T-helper 17 cell (primary cell): ENCODE results near the gene RARS2. TPM values are rescaled to one million over a fixed set of nuclear protein-coding genes. Genes with fewer than 3 reads are reported as not detected.
"Not testable (repeated sequence)": the region's sequence is repeated elsewhere in the genome, so short reads cannot be mapped to it uniquely, and the experiment has no call there.

Experiments used
- ATAC-seq: fragments of 150-1000 bp; cut with Tn5 transposase; 2 replicates; pipeline ENCODE4 v1.10.0; 2021; ENCODE audit warnings: mild to moderate bottlenecking, moderate library complexity
- DNase-seq, 3 donors: peaks; one replicate each; pipeline versions ENCODE4 v3.0.0 to v3.0.0-alpha.2; 2020 to 2021
- H3K9me3 ChIP-seq: one replicate; pipeline ENCODE4 v1.7.0; 2013; ENCODE audit warnings: low read length, mild to moderate bottlenecking; ENCODE audit not compliant: control insufficient read depth, poor library complexity, severe bottlenecking
- H3K27ac Mint-ChIP-seq: one replicate; pipeline ENCODE4 v1.8.0; 2022; ENCODE audit warnings: mild to moderate bottlenecking, moderate library complexity, mixed read lengths
- H3K27me3 Mint-ChIP-seq: one replicate; pipeline ENCODE4 v1.8.0; 2022; ENCODE audit warnings: mixed read lengths
- H3K36me3 Mint-ChIP-seq: one replicate; pipeline ENCODE4 v1.8.0; 2022; ENCODE audit warnings: low read depth, mixed read lengths
- H3K4me1 Mint-ChIP-seq: one replicate; pipeline ENCODE4 v1.8.0; 2022; ENCODE audit warnings: mild to moderate bottlenecking, mixed read lengths
- H3K4me3 Mint-ChIP-seq: one replicate; pipeline ENCODE4 v1.8.0; 2022; ENCODE audit warnings: mild to moderate bottlenecking, moderate library complexity, mixed read lengths
- total RNA-seq, 4 donors: library from RNA in 2 of 4; stranded (reverse) in 2 of 4; gene quantifications; one replicate each; pipeline ENCODE4 v1.2.3 and lab custom pipeline; 2022 to 2026

RARS2 gene
- total RNA-seq, 2 donors from 2014 or later, result 22.8 to 26.6 TPM

DNA sequence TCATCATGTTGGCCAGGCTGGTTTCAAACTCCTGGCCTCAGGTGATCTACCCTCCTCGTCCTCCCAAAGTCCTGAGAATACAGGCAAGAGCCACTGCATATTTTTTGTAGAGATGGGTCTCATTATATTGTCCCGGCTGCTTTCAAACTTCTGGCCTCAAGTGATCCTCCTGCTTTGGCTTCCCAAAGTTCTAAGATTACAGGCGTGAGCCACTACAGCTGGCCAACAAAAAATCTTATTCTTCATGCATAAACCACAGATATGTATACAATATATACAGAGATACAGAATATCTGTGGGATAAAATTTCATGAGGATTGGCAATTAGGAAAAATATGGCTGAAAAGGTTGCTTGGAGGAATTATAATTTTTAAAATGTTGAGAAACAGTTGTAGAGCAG is 67.1 kb downstream of the RARS2 start:
- Mint-ChIP-seq H3K36me3 (peaks cover 4% of the 10 kb centered on the region), H3K4me1 (peaks cover 2% of the 10 kb centered on the region), H3K27ac (no peak overlapping the region), H3K4me3 (no peak overlapping the region), H3K27me3 (no peaks in the 10 kb centered on the region)
- no peak for ATAC-seq
- H3K9me3 ChIP-seq, result no peaks in the 10 kb centered on the region
- no peak for DNase-seq

DNA sequence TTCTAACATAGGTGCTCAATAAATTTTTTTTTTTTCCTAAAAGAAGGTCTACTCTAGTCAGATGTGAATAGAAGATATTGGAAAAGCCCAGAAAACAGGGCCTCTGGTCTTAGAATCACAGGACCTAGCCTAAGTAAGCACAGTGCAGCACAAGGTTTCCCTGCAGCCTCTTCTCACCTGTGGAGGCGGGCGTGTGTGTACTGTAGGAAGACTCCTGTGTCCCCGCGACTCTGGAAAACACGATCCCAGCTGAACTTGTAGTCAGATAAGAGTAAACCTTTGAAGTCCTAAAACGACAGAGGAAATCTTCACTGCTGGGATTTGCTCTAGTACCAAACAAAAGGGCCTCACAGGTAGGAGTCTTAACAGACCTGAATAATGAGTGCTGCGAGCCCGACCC is 71.3 kb downstream of the RARS2 start:
- Mint-ChIP-seq H3K4me3 (no peak overlapping the region), H3K27me3 (no peaks in the 10 kb centered on the region), H3K36me3 (peaks cover 7% of the 10 kb centered on the region), H3K27ac (no peak overlapping the region), H3K4me1 (peaks cover 8% of the 10 kb centered on the region)
- DNase-seq, result no peak
- no peak for ATAC-seq
- no peaks in the 10 kb centered on the region for H3K9me3 ChIP-seq

DNA sequence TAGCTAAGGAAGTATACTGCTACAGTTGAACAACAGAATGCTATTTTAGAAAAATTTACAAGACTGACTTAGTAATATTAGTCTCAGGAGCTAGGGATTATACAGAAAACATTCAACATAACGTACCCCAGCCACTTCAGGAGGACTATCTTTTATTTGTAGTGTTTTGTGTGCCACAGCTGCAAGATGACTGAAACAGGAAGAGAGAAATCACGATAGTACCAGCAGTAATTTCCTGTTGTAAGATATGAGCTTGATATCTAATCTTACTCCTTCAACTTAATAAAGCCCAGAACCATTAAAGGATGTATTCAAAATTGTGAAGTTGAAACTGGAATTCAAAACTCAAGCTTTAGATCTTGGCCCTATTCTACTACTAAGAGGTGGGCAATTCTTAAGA is 75.0 kb downstream of the RARS2 start:
- H3K27ac Mint-ChIP-seq, result peak overlapping the region; percentile 54
- H3K36me3 Mint-ChIP-seq, result peaks cover 8% of the 10 kb centered on the region
- H3K4me3 Mint-ChIP-seq, result no peak overlapping the region
- peaks cover 8% of the 10 kb centered on the region for H3K4me1 Mint-ChIP-seq
- DNase-seq, result no peak
- no peaks in the 10 kb centered on the region for H3K9me3 ChIP-seq
- H3K27me3 Mint-ChIP-seq, result no peaks in the 10 kb centered on the region
- ATAC-seq, result no peak

DNA sequence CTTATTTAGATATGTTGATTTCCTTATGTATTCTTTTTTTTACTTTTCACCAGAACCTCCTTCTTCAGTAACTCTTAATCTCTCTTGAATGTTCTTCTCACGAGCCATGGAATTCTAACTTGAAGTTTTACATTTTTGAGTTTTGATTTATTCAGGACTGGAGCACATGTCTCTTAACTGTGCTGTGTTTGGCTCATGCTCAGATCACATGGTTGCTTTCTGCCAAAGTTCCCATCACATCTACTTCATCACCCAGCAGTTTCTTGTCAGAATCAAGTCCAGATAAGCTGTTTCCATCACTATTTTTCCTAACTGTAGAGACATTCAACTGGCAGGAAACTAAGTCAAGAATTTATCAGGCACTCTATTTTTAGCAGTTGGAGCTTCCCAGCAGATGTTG is 85.3 kb downstream of the RARS2 start:
- Mint-ChIP-seq H3K27me3 (no peaks in the 10 kb centered on the region), H3K27ac (peak overlapping the region; percentile 71), H3K4me3 (no peak overlapping the region), H3K36me3 (peaks cover 5% of the 10 kb centered on the region), H3K4me1 (peaks cover 7% of the 10 kb centered on the region)
- H3K9me3 ChIP-seq, result no peaks in the 10 kb centered on the region
- DNase-seq (no peak), ATAC-seq (no peak)

DNA sequence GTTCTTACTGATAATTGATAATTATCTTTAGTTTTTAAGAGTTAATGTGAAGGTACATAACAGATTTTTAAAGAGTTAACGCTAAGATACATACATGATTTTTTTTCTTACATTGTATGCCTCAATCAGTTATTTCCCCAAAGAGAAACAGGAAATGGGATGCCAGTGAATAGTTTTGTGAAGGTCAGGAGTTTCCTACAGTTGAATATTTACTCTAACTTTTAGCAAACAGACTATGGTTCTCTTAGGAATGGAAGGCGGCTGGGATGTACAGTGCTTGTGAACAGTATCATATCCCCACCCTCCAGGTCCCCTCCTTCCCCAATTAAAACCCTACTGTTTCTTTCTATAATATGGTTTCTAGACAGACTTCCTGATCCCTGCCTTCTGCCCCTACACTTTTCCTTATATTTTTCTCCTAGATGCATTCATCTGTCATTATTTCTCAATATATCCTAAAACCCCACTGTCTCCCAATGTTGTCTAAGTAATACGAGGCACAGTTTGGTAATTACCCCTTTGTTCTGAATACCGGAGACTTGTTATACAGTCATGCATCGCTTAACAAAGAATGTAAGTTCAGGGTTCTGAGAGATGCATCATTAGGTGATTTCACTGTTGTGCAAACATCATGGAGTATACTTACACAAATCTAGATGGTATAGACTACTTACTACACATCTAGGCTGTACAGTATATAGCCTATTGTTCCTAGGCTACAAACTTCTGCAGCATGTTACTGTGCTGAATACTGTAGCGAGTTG is 87.8 kb downstream of the RARS2 start:
- DNase-seq (no peak), ATAC-seq (no peak)
- Mint-ChIP-seq H3K27me3 (no peaks in the 10 kb centered on the region), H3K4me1 (peaks cover 7% of the 10 kb centered on the region), H3K27ac (no peak overlapping the region), H3K4me3 (no peak overlapping the region), H3K36me3 (peaks cover 6% of the 10 kb centered on the region)
- no peaks in the 10 kb centered on the region for H3K9me3 ChIP-seq

DNA sequence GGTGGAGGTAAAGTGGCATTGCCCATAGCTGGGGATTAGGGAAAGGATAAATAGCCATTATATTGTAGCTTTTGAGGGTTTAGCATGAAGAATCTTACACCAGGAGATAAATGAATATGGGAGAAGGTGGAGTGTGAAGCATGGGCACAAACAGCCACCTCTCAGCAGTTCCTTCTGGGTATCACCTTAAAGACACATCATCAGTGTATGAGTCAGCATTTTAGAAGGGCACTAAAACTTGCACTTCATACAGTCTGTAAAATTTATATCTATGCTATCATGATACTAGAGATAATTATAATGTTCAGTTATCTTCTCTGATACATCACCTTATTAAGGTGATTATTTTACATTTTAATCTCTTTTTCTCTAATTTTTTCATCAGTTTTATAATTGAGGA is 91.7 kb downstream of the RARS2 start:
- no peak for ATAC-seq
- no peaks in the 10 kb centered on the region for H3K27me3 Mint-ChIP-seq

DNA sequence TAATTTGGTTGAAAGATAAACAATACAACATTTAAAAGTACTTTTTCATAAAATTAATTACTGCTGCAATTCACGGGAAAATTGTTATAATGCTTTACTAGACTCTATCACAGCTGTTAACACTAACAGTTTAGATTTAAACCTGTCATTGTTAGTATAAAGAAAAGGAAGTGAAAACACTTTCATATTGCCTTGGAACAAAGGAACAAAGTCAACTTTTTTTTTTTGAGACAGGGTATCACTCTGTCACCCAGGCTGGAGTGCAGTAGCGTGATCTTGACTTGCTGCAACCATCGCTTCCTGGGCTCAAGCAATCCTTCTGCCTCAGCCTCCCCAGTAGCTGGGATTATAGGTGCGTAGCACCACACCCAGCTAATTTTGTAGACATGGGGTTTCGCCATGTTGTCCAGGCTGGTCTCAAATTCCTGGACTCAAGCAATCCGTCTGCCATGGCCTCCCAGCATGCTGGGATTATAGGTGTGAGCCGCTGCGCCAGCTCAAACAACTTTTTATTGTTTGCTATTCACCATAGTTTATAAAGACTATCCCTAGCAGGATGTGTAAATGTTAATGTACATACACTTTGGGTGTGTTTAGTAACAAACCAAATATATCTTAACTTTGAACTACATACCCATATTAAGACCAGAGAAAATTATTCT is 94.9 kb downstream of the RARS2 start:
- Mint-ChIP-seq H3K36me3 (peaks cover 2% of the 10 kb centered on the region), H3K4me3 (no peak overlapping the region), H3K27ac (no peak overlapping the region), H3K27me3 (no peaks in the 10 kb centered on the region), H3K4me1 (peaks cover 2% of the 10 kb centered on the region)
- DNase-seq (no peak), ATAC-seq (no peak)
- H3K9me3 ChIP-seq, result no peaks in the 10 kb centered on the region

More for the DNA sequence above, 91.7 kb downstream of the RARS2 start:
- H3K9me3 ChIP-seq, result no peaks in the 10 kb centered on the region
- no peak overlapping the region for H3K4me3 Mint-ChIP-seq
- no peak for DNase-seq
- peaks cover 3% of the 10 kb centered on the region for H3K4me1 Mint-ChIP-seq
- no peak overlapping the region for H3K27ac Mint-ChIP-seq
- H3K36me3 Mint-ChIP-seq, result peaks cover 4% of the 10 kb centered on the region

DNA sequence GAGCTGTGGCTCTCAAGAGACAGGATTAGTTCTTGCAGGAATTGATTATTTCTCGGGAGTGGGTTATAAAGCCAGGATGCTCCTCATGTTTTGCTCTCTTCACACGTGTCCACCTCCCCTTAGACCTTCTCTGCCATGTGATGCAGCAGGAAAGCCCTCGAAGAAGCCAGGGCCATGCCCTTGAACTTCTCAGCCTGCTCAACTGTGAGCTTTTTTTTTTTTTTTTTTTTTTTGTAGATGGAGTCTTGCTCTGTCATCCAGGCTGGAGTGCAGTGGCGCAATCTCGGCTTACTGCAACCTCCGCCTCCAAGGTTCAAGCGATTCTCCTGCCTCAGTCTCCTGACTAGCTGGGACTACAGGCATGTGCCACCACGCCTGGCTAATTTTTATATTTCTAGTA is 100.5 kb downstream of the RARS2 start:
- H3K27ac Mint-ChIP-seq, H3K4me3 Mint-ChIP-seq, H3K27me3 Mint-ChIP-seq, ATAC-seq, H3K9me3 ChIP-seq, H3K36me3 Mint-ChIP-seq, H3K4me1 Mint-ChIP-seq, DNase-seq: not testable (repeated sequence)

DNA sequence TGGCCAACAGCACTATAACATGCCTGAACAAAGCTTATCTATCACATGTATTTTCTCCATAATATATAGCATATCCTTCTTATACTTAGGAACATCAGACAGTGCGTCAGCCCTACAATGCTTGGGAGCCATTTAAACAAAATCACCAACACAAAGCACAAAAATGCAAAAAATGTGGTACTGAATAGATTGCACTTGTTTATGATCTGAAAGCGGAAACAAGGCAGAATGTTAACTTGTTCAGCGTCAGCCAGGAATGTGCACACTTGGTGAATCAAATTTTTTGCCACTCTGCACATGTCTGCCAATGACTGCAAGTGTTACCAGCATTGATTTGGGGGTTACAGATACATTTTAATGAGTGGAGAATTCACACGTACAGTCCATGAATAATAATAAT is 102.2 kb downstream of the RARS2 start:
- H3K36me3 Mint-ChIP-seq, result peaks cover 6% of the 10 kb centered on the region
- no peak overlapping the region for H3K27ac Mint-ChIP-seq
- H3K9me3 ChIP-seq, result no peaks in the 10 kb centered on the region
- H3K4me1 Mint-ChIP-seq, result peaks cover 14% of the 10 kb centered on the region
- DNase-seq, result no peak
- ATAC-seq, result no peak
- H3K27me3 Mint-ChIP-seq, result no peaks in the 10 kb centered on the region
- H3K4me3 Mint-ChIP-seq, result no peak overlapping the region

DNA sequence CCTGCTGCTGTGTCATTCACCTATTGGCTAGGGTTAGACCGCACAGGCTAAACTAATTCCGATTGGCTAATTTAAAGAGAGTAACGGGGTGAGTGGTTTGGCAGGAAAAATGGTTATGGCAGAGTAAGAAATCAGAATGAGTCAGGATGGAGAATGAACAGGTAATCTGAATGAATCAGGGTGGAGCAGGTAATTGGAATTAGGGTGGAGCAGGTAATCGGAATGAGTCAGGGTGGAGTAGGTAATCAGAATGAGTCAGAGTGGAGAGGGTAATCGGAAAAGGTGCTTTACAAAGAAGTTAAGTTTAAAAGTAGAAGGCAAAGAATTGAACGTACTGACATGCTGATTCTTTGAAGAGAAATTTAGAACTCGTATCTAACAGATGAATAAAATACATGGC is 105.3 kb downstream of the RARS2 start:
- no peaks in the 10 kb centered on the region for H3K9me3 ChIP-seq
- DNase-seq (no peak), ATAC-seq (no peak)
- Mint-ChIP-seq H3K4me1 (peaks cover 14% of the 10 kb centered on the region), H3K4me3 (no peak overlapping the region), H3K27ac (peak overlapping the region; percentile 72), H3K27me3 (no peaks in the 10 kb centered on the region), H3K36me3 (peaks cover 6% of the 10 kb centered on the region)

DNA sequence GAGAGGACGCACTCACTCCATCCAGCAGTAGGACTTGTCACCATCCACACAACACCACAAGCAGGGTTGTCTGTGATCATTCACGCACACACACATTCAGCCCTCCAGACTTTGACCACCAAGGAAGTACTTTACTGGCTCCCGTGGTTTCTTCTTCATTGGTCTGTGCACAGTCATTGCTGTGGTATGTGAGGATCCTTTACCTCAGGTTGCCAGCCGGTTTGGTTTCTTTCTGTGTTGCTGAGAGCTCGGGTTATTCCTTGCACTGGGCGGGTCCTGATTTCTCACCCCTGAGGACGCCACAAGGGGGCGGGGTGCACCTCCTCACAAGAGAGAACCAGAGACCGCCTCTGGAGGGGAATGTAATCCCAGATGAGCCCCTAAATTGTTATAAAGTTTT is 105.9 kb downstream of the RARS2 start:
- DNase-seq (no peak), ATAC-seq (no peak)
- Mint-ChIP-seq H3K27ac (peak overlapping the region; percentile 37), H3K4me1 (peaks cover 14% of the 10 kb centered on the region), H3K27me3 (no peaks in the 10 kb centered on the region), H3K4me3 (no peak overlapping the region), H3K36me3 (peaks cover 6% of the 10 kb centered on the region)
- no peaks in the 10 kb centered on the region for H3K9me3 ChIP-seq

DNA sequence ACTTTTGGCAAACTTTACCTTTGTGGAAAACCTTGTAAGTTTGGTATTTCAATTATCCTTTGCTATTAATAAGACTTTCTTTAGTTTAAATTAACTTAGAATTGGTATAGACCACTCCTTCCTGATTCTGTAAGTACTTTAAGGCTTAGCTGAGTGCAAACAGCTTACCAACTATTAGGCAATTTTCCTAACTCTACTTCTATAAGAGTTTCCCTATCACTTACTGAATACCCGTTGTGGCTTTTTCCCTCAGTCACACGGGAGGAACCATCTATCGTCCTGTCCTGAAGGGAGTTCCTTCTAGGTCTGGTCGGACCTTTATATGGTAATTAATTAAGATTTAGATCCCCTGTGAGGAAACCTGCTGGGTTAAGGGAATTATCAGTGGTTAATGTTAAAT is 107.4 kb downstream of the RARS2 start:
- Mint-ChIP-seq H3K27ac (no peak overlapping the region), H3K27me3 (no peaks in the 10 kb centered on the region), H3K4me1 (peaks cover 11% of the 10 kb centered on the region), H3K36me3 (peaks cover 6% of the 10 kb centered on the region), H3K4me3 (no peak overlapping the region)
- ATAC-seq (no peak), DNase-seq (no peak)
- H3K9me3 ChIP-seq, result no peaks in the 10 kb centered on the region

DNA sequence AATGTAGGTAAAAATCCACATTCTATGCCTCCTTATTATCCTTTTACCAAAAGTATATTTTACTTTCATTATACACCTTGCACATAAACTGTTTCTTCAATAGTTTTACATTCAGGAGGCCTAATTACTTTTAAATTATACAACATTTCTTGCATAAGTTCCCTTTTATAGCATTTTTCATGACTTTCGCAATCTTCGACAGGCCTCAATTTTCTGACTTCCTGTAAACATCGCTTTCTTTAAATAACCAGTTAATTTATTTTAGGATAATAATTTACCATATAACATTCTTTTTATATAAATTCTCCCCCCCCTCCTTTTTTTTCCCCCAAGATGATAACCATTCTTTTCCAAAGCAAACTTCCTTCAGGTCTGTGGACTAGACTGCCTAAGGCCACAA is 107.9 kb downstream of the RARS2 start:
- no peak overlapping the region for H3K27ac Mint-ChIP-seq
- H3K36me3 Mint-ChIP-seq, result peaks cover 6% of the 10 kb centered on the region
- no peaks in the 10 kb centered on the region for H3K27me3 Mint-ChIP-seq
- peaks cover 11% of the 10 kb centered on the region for H3K4me1 Mint-ChIP-seq
- no peaks in the 10 kb centered on the region for H3K9me3 ChIP-seq
- no peak overlapping the region for H3K4me3 Mint-ChIP-seq
- ATAC-seq (no peak), DNase-seq (no peak)

DNA sequence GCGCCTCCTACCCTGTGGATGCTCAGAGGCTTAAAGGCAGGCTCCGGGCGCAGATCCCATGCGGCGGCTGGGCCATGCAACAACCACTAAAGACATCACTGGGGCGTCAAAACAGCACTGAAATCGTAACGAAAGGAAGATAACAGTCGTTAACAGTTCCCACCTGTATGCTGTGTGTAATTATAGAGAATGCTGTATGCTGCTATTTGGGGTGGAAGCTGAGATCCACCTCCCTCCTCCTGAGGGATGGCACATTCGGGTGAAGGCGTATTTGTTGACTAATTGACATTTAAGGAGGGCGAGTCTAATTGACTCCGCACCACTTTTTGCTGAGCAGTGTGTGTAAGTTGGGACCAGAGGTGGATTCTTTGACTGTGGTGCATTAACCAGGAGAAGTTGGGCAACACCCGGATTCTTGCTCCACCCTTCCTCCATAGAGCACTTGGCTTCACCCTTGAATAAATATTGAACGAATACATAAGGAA is 116.3 kb downstream of the RARS2 start:
- no peaks in the 10 kb centered on the region for H3K9me3 ChIP-seq
- peaks cover 8% of the 10 kb centered on the region for H3K4me1 Mint-ChIP-seq
- peak overlapping the region; percentile 94 for H3K4me3 Mint-ChIP-seq
- DNase-seq (peak in 2 of 3 donors; percentile 29 to 50), ATAC-seq (peak; percentile 74)
- H3K36me3 Mint-ChIP-seq, result no peaks in the 10 kb centered on the region
- H3K27me3 Mint-ChIP-seq, result peaks cover 2% of the 10 kb centered on the region
- peak overlapping the region; percentile 97 for H3K27ac Mint-ChIP-seq
